ENCODE measurements around the gene TMEM185A.
"Not testable (repeated sequence)": the region's sequence is repeated elsewhere in the genome, so short reads cannot be mapped to it uniquely, and the experiment has no call there.

The TMEM185A gene

DNA sequence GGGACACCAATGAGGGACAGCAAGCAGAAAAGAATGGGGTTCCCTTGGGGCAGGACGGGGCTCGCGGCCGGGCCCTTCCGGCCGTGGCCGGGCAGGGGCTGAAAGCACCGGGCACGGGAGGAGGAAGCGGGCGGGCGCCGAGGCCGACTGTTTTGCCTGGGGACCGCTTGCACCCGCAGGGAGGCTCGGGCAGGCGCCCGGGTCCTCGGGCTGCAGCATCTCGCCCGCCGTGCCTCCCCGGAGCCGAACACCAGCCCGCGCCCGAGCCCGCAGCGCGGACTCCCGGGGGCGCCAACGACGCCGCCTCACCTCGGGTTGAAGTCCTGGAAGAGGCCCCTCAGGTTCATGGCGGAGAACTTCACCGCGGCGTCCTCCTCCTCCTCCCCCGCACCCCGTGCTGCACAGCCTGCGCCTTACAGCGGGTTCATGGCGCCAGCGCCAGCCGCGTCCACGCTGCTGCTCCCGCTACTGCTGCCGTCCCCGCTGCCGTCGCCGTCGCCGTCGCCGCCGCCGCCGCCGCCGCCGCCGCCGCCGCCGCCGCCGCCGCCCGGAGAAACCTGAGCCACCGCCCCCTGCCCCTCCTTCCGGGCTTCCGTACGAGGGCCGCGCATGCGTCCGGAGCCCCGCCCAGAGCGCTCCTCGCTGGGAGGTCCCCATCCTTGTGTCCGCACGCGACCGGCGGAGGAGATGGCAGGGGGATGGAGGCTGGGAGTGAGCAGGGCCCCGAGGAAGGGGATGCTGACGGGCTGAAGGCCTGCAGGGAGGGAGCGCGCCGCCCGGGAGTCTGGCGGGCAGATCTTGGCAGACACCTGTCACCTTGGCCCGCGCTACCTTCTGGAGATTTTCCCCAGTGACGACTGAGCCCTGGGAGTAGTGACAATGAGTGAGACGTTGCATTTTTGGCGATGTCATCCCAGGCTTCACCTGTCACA, at the start of gene TMEM185A:
TMEM185A (minus strand) TSS at position 559 of the 932 bp plus-strand sequence; CDS start at position 347, 212 bp downstream.
- DNase-seq, result peak; percentile 88

GRCh38 chrX:149681182-149681581, 49.6 kb upstream of the TMEM185A start:
- no peak for DNase-seq

GRCh38 chrX:149679164-149679678, 47.6 kb upstream of the TMEM185A start:
- not testable (repeated sequence) for DNase-seq

DNA sequence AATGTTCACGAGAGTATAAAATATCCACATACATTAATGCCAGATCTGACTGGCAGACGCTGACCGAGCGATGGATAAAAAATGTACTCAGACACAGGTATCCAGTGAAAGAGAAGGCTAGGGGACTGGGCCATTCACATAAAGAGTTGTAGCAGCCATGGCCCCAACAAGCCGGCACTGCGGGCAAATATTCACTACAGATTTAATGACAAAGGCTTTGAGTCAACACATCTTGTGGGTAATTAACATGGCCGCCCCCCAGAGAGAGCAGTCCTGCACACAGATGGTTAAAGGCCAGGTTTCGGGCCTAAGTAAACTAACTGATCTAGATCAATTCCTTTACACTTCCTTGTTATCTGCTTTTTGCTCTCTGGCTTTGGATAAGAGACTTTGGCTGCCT, 44.0 kb upstream of the TMEM185A start:
- DNase-seq, result not testable (repeated sequence)

GRCh38 chrX:149675088-149675487, 43.5 kb upstream of the TMEM185A start:
- not testable (repeated sequence) for DNase-seq

GRCh38 chrX:149660613-149661012, 29.0 kb upstream of the TMEM185A start:
- not testable (repeated sequence) for DNase-seq

DNA sequence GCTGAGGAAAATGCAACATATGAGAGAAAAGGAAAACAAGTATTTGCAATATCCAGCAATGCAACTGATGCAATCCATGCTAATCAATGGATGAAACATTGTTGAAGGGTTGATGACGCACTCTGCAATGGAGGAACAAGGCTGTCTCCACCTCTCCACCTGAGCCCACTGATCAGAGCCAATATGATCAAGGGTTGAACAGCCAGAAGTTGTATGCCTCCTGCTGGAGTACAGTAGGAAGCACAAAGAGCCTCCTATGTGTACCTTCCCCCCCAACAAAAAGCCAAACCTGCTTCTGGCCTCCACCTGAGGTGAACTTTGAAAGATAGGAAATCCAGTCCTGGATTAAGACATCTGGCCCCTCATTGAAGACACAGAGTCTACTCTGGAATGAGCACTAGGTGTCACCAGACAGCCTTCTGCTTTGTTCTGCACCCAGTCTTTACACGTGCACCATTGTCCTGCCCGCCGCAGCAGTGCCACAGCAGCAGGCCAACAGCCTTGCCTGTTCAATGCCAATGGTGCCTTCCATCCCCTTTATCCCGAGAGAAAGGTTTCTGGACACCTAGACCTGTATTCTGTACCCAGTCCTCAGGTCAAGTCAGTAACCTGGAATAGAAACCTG, 24.8 kb upstream of the TMEM185A start:
- not testable (repeated sequence) for DNase-seq

DNA sequence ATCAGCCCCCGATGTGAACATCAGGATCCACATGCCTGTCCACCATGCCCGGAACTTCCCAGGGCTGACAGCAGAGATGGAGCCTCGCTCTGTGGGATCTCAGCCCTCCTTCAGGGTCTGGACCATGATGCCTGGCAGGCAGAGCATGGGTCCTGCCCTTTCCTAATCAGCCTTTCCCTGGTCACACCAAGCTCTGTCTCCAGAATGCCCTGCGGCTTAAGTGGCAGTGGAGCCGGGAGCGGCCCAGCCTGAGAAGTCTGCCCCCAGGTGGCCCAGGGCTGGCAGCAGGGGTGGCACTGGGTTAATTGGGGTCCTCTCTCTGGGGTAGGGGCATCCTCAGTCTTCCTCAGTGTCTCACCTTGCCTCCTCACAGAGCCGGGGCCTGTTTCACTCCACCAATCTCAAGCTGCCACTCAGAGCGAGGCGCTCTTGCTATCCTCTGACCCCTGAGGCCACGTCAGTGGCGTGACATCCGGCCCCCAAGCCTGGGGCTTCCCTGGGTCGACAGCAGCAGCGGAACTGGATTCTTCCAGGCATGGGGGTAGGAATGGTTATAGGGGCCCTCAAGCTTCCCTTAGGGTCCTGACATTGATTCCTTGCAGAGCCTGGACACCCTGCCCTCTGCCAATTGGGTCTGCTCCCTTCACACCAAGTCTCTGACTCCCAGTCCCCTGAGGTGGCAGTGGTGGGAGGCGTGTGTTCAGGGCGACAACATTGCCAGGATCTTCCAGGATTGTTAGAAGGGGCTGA, 20.8 kb upstream of the TMEM185A start:
- DNase-seq, result no peak

DNA sequence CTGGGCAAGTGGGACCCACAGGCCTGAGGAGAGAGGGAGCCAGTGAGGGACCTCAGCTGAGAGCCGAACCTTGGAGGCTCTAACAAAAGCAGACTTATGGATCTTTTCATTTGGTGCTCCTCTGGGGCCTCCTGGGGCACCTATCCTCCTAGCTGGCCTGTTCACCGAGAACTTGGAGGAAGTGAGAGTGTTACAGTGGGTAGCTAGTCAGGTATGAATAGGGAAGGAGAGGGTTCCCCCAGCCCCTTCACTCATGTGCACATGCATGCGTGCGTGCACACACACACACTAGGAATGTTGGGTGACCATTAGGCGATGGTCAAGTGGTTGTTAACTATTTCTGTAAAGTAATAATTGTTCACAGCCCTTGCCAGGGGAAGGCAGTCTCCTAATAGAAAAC, 18.6 kb upstream of the TMEM185A start:
- no peak for DNase-seq

DNA sequence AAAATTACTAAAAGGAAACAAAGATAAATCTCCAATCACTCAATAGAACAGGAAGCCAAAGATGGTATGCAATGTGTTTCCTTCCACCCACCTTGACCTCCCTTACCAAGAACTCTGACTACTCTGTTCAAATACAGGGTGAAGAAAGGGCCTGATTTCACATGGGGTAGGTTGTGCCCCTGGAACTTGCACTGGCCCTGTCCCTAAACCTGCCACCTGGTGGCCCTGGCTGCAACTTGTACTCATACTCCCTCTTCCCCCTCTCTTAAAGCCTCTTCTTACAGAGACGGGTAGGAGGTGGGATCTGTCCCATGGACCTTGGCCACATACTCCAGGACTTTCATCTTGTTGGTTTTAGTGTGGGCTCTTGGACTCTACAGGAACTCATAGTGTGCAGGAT, 17.3 kb upstream of the TMEM185A start:
- no peak for DNase-seq

DNA sequence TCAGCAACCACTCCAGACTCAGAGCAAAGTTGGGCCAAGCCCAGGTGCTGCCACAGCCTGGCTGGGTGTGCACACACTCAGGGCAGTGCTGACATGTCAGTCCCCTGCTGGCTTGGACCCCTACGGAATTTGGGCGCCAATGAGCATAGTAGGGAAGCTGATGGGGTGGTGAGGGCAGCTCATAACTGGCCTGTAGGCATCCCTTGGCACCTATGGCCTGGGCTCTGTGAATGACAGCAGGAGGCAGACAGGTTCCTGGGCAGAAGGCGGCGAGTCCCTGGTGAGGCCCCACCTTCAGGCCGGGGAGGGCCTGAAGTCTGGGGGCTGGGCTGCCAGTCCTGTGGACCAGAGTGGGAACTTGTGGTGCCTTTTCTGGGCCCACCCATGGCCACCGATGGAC, 15.9 kb upstream of the TMEM185A start:
- DNase-seq, result no peak

GRCh38 chrX:149643496-149643895, 11.9 kb upstream of the TMEM185A start:
- no peak for DNase-seq

DNA sequence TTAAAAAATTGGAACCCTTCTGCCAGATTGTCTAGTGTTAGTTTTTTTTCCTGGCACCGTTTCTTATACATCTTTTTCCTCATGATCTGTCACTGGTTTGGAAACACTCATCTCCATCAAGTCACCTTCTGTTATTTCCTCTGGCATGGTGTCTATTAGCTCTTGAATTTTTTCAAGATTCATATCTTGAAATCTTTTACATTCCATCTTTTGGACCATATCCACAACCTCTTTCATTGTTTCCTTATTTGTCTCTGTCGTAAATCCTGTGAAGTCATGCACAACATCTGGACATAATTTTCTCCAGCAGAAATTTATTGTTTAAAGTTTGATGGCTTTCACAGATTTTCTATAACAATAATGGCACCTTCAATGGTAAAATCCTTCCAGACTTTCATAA, 10.2 kb upstream of the TMEM185A start:
- DNase-seq, result no peak

GRCh38 chrX:149641432-149641831, 9.8 kb upstream of the TMEM185A start:
- no peak for DNase-seq

GRCh38 chrX:149639568-149639967, 8.0 kb upstream of the TMEM185A start:
- no peak for DNase-seq

- DNase-seq, result no peak
These were observed 7.3 kb upstream of the TMEM185A start for GRCh38 chrX:149638860-149639259.

DNA sequence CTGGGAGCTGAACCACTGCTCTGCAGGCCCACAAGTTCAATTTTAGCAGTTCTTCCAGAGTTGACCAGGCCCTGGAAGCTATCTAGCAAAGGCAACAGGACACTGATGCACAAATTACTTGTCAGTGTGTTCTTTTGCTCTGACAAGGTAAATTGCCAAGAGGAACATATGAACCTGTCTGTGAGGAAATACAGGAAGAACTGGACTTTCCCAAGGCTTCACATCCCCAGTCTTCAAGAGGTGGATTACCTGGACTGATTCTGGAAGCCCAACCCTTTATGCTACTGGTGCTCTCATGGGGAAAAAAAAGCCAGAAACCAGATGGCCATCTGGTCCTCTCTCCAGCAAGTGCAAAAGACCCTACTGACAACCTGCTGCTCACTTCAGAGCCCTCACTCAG, 1.9 kb upstream of the TMEM185A start:
- no peak for DNase-seq

DNA sequence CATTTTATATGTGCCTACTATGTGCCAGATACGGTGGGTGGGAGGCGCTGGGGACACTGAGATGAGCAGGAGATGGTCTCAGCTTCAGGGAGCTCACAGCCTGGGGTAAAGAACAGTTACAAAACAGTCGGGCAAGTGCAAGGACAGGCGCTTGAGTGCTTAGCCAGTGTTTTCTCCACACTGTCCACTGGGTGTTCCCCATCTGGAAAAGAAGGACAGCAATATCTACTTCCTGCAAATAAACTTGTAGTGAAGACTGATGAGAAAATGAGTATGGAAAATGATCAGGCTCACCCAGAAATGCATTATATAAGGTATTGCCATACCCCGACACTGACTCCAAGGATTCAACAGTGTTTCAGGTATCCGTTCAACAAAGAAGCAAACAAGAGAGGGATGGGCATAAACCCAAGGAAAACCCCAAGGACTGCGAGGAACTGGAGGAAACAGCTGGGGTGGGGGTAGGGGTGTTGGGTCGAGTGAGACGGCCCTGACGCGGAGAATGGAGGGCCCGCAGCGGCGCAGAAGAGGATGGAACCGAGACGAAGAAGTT, 835 bp downstream of the TMEM185A start:
- no peak for DNase-seq

DNA sequence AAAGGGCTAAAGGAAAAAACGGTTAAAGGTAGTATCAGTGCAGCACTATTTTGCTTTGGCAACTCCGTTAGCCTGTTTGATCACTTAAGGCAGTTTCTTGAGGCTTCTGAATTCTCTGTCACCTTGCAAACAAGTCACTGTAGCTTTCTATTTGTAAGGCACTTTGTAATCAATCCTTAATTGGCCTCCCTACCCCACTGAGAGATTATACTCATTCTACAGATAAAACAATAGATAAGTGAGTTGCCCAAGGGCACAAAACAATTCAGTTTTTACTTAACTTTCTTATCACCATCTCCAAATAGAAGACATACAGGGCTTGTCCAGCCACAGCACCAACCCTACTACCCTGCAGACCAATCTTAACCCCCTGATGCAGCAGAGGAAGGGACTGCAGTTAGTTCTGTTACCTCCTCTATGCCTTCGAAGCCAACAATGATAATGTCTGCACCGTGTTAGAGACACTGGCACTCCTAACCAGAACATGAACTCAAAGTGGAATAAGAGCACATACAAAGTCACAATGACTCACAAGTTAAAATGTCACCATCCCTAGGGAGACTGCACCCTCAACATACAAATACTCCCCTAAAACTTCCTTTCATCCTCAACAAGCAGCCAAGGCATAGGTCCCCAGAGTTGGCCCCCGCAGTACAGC, 1.7 kb downstream of the TMEM185A start:
- no peak for DNase-seq

- no peak for DNase-seq
These were observed 2.8 kb downstream of the TMEM185A start for GRCh38 chrX:149628768-149629167.

GRCh38 chrX:149628280-149628679, 3.3 kb downstream of the TMEM185A start:
- no peak for DNase-seq

DNA sequence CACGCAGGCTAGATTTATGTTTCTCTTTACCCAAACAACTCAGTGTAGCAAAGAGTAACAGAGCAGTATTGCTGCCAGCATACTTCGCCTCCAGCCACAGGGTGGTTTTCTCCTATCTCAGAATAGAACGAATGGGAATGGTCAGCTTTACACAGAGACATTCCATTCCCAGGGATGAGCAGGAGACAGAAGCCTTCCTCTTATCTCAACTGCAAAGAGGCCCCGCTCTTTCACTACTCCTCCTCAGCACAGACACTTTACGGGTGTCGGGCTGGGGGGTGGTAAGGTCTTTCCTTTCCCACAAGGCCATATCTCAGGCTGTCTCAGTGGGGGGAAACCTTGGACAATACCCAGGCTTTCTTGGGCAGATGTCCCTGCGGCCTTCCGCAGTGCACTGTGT, 4.8 kb downstream of the TMEM185A start:
- DNase-seq, result not testable (repeated sequence)
